ENCODE results near the gene SLC6A7.

SLC6A7 gene

GRCh38 chr5:150176745-150177477, 13.0 kb upstream of the SLC6A7 start:
- H3K4me1 ChIP-seq (ENCODE audit: control insufficient read depth, insufficient read depth, low read length): peaks cover 11% of the 10 kb centered on the region
- H3K9ac ChIP-seq (ENCODE audit: low read depth, low read length): no peak overlapping the region
- no peak overlapping the region for H3K4me3 ChIP-seq (ENCODE audit: low read length)
- H3K27me3 ChIP-seq (ENCODE audit: control insufficient read depth, insufficient read depth, low read length): peaks cover 14% of the 10 kb centered on the region
- no peaks in the 10 kb centered on the region for H3K9me3 ChIP-seq (replicated peaks; ENCODE audit: low read length)
- H3K36me3 ChIP-seq (ENCODE audit: insufficient read depth, low read length): no peaks in the 10 kb centered on the region
- H3K4me2 ChIP-seq (ENCODE audit: low read length): no peak overlapping the region

- H3K27me3 ChIP-seq (ENCODE audit: control insufficient read depth, insufficient read depth, low read length): peaks cover 14% of the 10 kb centered on the region
- H3K4me2 ChIP-seq (ENCODE audit: low read length): no peak overlapping the region
- H3K36me3 ChIP-seq (ENCODE audit: insufficient read depth, low read length): no peaks in the 10 kb centered on the region
- H3K9me3 ChIP-seq (replicated peaks; ENCODE audit: low read length): no peaks in the 10 kb centered on the region
- H3K4me1 ChIP-seq (ENCODE audit: control insufficient read depth, insufficient read depth, low read length): peaks cover 11% of the 10 kb centered on the region
- no peak overlapping the region for H3K4me3 ChIP-seq (ENCODE audit: low read length)
- no peak overlapping the region for H3K9ac ChIP-seq (ENCODE audit: low read depth, low read length)
Measured at GRCh38 chr5:150177721-150178120, 12.1 kb upstream of the SLC6A7 start.

- Histone ChIP-seq H3K4me2 (ENCODE audit: low read length) (no peak overlapping the region), H3K9ac (ENCODE audit: low read depth, low read length) (no peak overlapping the region), H3K4me1 (ENCODE audit: control insufficient read depth, insufficient read depth, low read length) (peaks cover 11% of the 10 kb centered on the region), H3K36me3 (ENCODE audit: insufficient read depth, low read length) (no peaks in the 10 kb centered on the region), H3K4me3 (ENCODE audit: low read length) (no peak overlapping the region), H3K27me3 (ENCODE audit: control insufficient read depth, insufficient read depth, low read length) (peaks cover 13% of the 10 kb centered on the region), H3K9me3 (replicated peaks; ENCODE audit: low read length) (no peaks in the 10 kb centered on the region)
Measured at GRCh38 chr5:150178262-150178661, 11.6 kb upstream of the SLC6A7 start.

GRCh38 chr5:150179019-150179620, 10.7 kb upstream of the SLC6A7 start:
- Histone ChIP-seq H3K4me1 (ENCODE audit: control insufficient read depth, insufficient read depth, low read length) (peaks cover 11% of the 10 kb centered on the region), H3K4me3 (ENCODE audit: low read length) (no peak overlapping the region), H3K27me3 (ENCODE audit: control insufficient read depth, insufficient read depth, low read length) (peaks cover 11% of the 10 kb centered on the region), H3K4me2 (ENCODE audit: low read length) (no peak overlapping the region), H3K36me3 (ENCODE audit: insufficient read depth, low read length) (no peaks in the 10 kb centered on the region), H3K9me3 (replicated peaks; ENCODE audit: low read length) (no peaks in the 10 kb centered on the region), H3K9ac (ENCODE audit: low read depth, low read length) (no peak overlapping the region)

- H3K4me1 ChIP-seq (ENCODE audit: control insufficient read depth, insufficient read depth, low read length): peaks cover 11% of the 10 kb centered on the region
- no peaks in the 10 kb centered on the region for H3K36me3 ChIP-seq (ENCODE audit: insufficient read depth, low read length)
- H3K4me3 ChIP-seq (ENCODE audit: low read length): no peak overlapping the region
- no peaks in the 10 kb centered on the region for H3K9me3 ChIP-seq (replicated peaks; ENCODE audit: low read length)
- peaks cover 19% of the 10 kb centered on the region for H3K27me3 ChIP-seq (ENCODE audit: control insufficient read depth, insufficient read depth, low read length)
- no peak overlapping the region for H3K4me2 ChIP-seq (ENCODE audit: low read length)
- no peak overlapping the region for H3K9ac ChIP-seq (ENCODE audit: low read depth, low read length)
Measured at GRCh38 chr5:150180241-150181026, 9.4 kb upstream of the SLC6A7 start.

- H3K4me1 ChIP-seq (ENCODE audit: control insufficient read depth, insufficient read depth, low read length): peaks cover 11% of the 10 kb centered on the region
- peaks cover 22% of the 10 kb centered on the region for H3K27me3 ChIP-seq (ENCODE audit: control insufficient read depth, insufficient read depth, low read length)
Measured at GRCh38 chr5:150181027-150181426, 8.8 kb upstream of the SLC6A7 start.

GRCh38 chr5:150181766-150182545, 7.9 kb upstream of the SLC6A7 start:
- H3K9ac ChIP-seq (ENCODE audit: low read depth, low read length): no peak overlapping the region
- H3K27me3 ChIP-seq (ENCODE audit: control insufficient read depth, insufficient read depth, low read length): peaks cover 31% of the 10 kb centered on the region
- no peaks in the 10 kb centered on the region for H3K36me3 ChIP-seq (ENCODE audit: insufficient read depth, low read length)
- H3K4me1 ChIP-seq (ENCODE audit: control insufficient read depth, insufficient read depth, low read length): peaks cover 11% of the 10 kb centered on the region
- H3K9me3 ChIP-seq (replicated peaks; ENCODE audit: low read length): no peaks in the 10 kb centered on the region
- no peak overlapping the region for H3K4me3 ChIP-seq (ENCODE audit: low read length)
- no peak overlapping the region for H3K4me2 ChIP-seq (ENCODE audit: low read length)

More at GRCh38 chr5:150181027-150181426, 8.8 kb upstream of the SLC6A7 start:
- H3K4me3 ChIP-seq (ENCODE audit: low read length): no peak overlapping the region
- no peak overlapping the region for H3K4me2 ChIP-seq (ENCODE audit: low read length)
- no peak overlapping the region for H3K9ac ChIP-seq (ENCODE audit: low read depth, low read length)
- no peaks in the 10 kb centered on the region for H3K9me3 ChIP-seq (replicated peaks; ENCODE audit: low read length)
- no peaks in the 10 kb centered on the region for H3K36me3 ChIP-seq (ENCODE audit: insufficient read depth, low read length)

GRCh38 chr5:150182774-150183173, 7.1 kb upstream of the SLC6A7 start:
- H3K27me3 ChIP-seq (ENCODE audit: control insufficient read depth, insufficient read depth, low read length): peaks cover 38% of the 10 kb centered on the region
- peaks cover 11% of the 10 kb centered on the region for H3K4me1 ChIP-seq (ENCODE audit: control insufficient read depth, insufficient read depth, low read length)

GRCh38 chr5:150183436-150183835, 6.4 kb upstream of the SLC6A7 start:
- Histone ChIP-seq H3K4me1 (ENCODE audit: control insufficient read depth, insufficient read depth, low read length) (peaks cover 11% of the 10 kb centered on the region), H3K4me2 (ENCODE audit: low read length) (no peak overlapping the region), H3K27me3 (ENCODE audit: control insufficient read depth, insufficient read depth, low read length) (peaks cover 45% of the 10 kb centered on the region), H3K9ac (ENCODE audit: low read depth, low read length) (no peak overlapping the region), H3K36me3 (ENCODE audit: insufficient read depth, low read length) (no peaks in the 10 kb centered on the region), H3K4me3 (ENCODE audit: low read length) (no peak overlapping the region), H3K9me3 (replicated peaks; ENCODE audit: low read length) (no peaks in the 10 kb centered on the region)

More at GRCh38 chr5:150182774-150183173, 7.1 kb upstream of the SLC6A7 start:
- H3K9ac ChIP-seq (ENCODE audit: low read depth, low read length): no peak overlapping the region
- no peak overlapping the region for H3K4me2 ChIP-seq (ENCODE audit: low read length)
- no peaks in the 10 kb centered on the region for H3K36me3 ChIP-seq (ENCODE audit: insufficient read depth, low read length)
- H3K4me3 ChIP-seq (ENCODE audit: low read length): no peak overlapping the region
- no peaks in the 10 kb centered on the region for H3K9me3 ChIP-seq (replicated peaks; ENCODE audit: low read length)

GRCh38 chr5:150184006-150184405, 5.9 kb upstream of the SLC6A7 start:
- Histone ChIP-seq H3K4me1 (ENCODE audit: control insufficient read depth, insufficient read depth, low read length) (peaks cover 11% of the 10 kb centered on the region), H3K4me2 (ENCODE audit: low read length) (no peak overlapping the region), H3K9ac (ENCODE audit: low read depth, low read length) (no peak overlapping the region), H3K36me3 (ENCODE audit: insufficient read depth, low read length) (no peaks in the 10 kb centered on the region), H3K9me3 (replicated peaks; ENCODE audit: low read length) (no peaks in the 10 kb centered on the region), H3K4me3 (ENCODE audit: low read length) (no peak overlapping the region), H3K27me3 (ENCODE audit: control insufficient read depth, insufficient read depth, low read length) (peaks cover 51% of the 10 kb centered on the region)
